Activated effector memory CD4-positive, alpha-beta T cell treated with anti-CD3 and anti-CD28 coated beads, Interleukin-2, amount 50 U/mL, for 16 hours (primary cell): ENCODE data around the gene CASP5.
"Not testable (repeated sequence)": the region's sequence is repeated elsewhere in the genome, so short reads cannot be mapped to it uniquely, and the experiment has no call there.

Experiments
- DNase-seq: peaks from one replicate; pipeline ENCODE4 v3.0.0-alpha.2; 2020

The CASP5 gene

DNA sequence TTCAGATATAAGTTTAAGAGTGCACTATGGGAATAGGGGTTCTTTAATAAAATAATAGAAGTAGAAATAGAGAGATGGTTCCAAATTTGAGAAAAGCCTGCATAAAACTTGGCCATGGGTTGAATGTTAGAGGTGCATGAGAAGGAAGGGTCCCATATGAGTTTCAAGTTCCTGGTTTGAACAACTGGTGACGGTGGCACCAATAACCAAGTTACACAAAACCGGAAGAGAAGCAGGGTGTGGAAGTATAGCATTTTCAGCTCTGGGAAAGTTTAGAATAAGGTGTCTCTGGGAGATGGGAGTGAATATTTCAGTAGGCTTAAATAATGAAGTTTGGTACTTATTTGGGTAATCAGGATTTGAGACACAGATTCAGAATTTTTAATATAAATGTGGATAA is 9.5 kb upstream of the CASP5 start:
- DNase-seq = no peak

DNA sequence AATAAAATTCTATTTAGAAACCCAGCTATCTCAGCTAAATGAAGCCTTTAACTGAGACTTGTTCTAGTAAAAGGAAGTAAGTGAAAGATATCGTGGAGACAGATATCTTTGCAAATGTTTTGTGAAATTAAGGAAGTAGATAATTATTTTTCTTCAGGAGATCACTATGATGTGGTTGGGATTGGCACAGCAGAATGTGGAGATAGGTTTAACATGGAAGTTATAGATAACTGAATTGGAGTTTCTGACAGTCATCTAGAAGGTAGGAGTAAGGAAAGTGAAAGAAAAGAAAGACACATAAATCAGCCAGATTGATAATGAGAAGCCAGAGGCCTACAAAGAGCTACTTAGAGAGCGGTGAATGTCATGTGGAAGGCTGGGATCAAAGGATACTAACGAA is 4.7 kb upstream of the CASP5 start:
- DNase-seq = no peak

DNA sequence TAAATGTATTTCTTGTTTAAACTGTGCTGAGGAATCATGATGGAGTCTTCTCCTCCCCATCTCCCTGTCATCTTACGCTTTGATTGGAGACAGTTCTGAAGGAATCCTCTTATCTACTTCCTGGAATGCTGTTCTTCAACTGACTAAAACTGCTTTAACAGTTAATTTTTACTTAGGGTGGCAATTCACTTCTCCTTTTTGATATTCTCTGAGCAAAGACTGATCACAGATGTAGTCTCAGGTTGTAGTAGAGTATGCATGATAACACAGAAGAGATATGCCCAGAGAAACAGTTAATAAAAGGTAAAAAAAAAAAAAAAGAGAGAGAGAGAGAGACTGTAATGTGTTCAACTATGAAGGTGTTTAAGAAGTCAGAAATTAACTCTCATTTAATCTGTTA is 1.4 kb upstream of the CASP5 start:
- no peak for DNase-seq

DNA sequence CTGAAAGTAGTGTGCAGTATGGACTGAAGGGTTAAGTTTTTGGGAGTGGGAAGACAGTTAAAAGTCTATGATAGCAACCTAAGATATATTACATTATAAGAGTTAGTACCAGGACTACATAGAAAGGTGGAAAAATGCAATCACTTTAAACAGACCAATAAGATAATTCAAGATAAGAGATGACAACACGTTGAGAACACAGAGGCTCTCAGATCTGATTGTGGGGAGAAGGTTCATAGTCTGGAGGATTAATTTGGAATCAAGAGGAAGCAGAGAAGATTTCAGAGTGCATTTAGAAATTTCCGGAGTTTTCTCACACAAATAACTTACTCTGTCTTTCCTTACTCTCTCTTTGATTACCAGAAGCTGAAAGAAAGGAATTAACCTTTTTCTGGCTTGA is 441 bp downstream of the CASP5 start:
- no peak for DNase-seq

DNA sequence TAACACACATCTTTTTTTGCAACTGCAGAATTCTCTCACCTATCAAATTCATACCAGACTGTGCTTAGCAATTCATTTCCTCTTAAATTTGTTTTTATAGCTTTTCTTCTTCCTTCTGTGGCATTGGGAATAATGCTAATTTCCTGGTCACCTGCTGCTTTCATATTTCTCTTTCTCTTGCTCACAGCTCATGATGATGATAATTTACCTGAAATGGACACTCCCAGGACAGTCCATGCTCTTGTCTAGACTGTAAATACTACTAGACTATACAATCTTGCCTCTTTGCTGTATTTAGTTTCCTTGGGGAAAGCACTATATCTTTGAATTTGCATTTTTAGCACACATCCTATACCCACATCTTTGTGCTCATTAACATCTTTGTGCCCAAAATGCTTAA is 15.5 kb downstream of the CASP5 start:
- no peak for DNase-seq

DNA sequence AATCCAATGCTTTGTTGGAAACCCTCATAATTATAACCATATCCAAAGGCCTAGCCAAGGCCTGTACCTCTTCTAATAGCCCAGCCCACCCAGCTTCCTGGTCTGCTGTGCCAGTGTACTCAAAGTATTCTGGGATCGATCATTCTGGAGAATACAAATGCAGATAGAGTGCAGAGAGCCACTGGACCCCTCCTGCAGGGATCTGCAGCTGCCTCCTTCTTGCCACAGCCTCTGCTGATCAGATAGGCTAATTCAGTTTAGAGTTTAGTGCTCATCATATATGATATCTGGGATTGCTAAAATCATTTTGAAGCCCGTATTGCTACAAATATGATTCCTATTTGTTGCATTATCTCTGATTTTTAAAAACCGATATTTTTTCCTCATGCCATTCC is 17.5 kb downstream of the CASP5 start:
- DNase-seq = no peak

DNA sequence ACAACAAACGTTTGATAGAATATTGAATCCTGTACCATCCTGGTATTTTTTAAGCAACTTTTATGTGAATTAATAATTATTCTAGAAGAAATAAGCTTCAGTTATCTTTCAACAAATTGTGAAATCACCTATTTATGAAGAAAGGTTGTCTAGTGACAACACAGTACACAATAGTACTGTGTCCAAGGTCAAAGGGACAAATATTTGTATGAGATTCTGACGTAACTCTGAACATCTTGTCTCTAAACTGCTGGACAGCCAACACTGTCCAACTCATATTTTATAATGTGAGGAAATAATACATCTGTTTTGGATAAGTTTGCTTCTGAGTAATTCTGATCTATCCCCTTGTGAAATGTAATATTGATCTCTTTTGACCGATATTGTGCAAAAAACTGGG is 18.9 kb downstream of the CASP5 start:
- DNase-seq = no peak

DNA sequence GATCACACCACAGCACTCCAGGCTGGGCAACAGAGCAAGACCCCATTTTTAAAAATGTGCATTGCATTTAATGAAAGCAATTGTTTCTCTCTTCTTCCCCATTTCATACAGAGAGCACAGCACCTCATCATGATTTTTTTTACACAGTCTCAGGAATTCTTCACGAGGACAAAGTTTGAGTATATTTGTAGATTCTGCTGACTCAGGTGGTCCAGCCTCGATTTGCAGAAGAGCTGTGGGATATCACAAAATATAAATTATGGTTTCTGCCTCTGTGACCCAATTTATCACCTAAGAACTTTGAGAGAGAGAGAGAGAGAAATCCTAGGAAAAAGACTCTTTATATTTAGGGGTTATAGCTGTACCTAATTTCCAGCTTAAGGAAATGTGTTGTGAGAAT is 19.8 kb downstream of the CASP5 start:
- DNase-seq = no peak

DNA sequence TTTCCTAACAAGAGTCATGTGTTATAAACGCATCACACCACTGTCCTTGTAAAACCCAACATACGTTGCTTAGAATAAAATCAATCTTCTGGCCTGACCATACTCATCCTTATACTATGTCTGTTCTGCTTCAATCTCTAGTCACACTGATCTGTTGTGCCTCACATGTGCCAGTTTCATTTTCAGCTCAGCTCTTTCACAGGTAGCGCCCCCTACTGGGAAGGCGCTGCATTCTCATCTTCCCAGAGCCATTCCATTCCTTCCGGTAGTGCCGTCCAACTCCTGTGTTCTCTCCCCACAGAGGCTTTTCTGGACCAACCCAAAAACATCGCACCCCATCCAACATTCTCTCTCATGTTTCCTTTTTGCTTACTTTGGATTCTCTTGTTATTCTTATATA is 22.2 kb downstream of the CASP5 start:
- DNase-seq = peak; percentile 83

DNA sequence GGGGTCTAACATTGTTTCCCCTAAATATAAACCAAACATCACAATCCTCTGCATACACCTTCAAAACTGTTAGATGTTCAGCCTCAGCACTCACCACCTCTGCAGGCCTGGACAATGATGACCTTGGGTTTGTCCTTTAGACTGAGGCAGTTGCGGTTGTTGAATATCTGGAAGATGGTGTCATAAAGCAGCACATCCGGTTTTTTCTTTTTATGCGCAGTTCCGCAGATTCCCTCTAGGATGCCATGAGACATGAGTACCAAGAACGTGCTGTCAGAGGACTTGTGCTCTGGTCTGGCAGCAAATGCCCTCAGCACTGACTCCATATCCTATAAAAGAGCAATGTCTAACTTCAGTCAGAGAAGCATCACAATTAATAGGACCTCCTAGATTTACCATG is 22.8 kb downstream of the CASP5 start:
- no peak for DNase-seq

DNA sequence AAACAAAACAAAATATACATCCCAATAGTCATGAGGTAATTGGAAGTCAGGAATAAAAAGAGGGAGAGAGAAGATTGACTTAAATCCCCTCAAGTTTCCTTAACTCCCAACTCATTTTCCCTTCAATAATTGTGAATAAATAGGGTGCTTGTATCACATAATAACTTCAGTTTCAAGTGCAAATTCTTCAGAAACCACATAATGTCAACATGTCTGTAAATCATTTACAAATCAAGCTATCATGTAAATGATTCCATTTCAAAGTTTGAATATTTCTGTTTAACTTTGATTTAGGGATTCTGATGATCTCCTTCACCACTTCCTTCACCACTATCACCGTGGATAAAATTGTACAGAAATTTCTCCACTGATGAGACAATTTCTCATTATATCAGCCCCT is 23.2 kb downstream of the CASP5 start:
- DNase-seq = no peak

DNA sequence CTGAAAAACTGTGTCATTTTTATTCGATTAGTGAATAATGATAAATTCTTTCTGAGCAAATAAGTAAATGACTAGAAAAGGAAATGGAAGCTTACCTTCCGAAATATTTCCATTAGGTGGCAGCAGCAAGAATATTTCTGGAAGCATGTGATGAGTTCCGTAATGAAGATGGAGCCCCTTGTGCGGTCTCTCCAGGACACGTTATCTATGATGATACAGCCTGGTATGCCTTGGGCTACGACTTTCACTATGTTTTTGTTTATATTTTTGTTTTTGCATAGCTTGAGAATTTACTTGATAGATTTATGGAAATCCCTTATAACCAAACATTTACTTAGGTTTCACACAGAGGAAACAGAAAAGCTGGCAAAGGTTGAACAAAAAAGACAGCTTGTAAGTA is 25.7 kb downstream of the CASP5 start:
- DNase-seq = no peak

DNA sequence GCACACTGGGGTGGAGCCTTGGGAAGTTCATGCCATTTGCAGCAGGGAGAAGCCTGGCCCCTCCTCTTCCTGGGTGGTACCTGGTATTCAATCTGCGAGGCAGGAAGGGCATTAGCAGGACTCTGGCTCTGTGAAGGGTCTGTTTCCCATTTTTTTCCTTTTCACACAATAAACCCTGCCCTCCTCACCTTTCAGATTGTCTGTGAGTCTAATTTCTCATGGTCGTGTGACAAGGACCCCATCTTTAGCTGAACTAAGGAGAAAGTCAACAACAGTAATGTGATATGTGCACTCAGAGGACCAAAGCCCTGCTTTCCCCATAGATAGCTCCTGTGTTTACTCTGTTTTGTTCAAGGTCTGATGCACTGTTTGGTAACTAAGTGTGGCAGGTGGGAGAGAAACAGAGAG is 28.0 kb downstream of the CASP5 start:
- no peak for DNase-seq

DNA sequence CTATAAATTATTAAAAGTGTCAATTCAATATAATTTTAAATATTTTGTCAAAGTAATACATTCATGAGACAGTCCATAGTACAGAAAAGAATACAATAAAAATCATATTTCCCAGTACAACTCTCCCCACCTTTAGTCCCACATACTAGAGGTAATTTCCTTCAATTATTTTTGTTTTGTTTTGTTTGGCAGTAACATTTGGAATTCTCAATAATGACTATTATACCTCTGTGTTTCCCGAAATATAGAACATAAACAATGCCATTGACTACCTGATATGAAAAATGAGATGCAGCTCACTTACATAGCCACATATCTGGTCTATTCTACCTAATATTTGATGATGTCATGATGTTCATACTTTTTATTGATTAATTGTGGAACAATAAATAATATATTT is 30.2 kb downstream of the CASP5 start:
- no peak for DNase-seq

DNA sequence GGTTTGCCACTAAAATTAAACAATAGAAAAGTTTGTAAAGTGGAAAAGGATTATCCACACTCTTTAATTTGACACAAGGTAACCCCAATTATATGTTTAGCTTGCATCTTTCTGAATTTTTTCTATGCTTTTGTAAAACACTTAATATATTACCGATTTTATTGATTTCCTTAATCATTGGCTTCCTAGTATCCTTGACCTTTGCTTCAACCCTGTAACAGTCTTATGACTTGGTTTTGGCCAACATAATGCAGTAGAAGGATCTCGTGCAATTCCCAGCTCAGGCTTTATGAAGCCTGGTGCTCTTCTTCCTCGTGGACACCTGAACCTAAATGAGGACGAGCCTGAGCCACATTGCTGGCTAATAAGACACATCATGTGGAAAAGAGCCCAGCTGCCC is 31.0 kb downstream of the CASP5 start:
- DNase-seq = no peak

DNA sequence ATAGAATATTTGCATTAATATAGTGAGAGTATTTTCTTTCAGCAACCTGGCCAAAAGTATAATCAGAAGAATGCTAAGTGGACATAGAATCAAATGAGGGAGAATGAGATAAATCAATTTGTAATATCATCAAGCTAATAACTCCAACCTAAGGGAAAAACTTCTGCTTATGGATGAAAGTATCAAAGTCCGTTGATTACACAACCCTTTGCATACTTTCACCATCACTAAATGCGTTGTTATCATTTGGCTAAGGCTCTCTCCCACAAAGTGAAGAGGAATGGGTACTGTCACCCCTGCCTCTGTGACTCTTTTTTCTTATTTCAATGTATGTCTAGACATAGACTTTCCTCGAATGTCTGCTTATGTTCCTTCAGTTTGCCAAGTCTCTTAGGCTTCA is 38.2 kb downstream of the CASP5 start:
- no peak for DNase-seq

DNA sequence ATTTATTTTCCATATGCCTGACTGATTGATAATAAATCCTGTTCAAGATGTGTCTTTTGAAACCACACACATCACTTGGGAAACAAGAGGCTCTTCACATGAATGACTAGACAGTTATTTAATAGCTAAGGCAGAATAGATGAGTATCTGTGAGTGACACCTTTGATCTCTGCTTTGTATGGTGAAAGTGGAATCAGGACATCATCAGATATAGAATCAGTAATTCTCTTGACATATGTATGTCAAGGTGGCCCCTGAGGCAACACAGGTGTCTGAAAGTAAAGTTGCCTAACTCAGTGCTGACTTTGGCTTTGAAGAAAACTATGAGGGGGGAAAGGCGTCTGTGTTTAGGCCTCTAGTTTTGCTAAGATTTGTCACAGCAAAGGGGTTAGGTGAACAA is 43.1 kb downstream of the CASP5 start:
- no peak for DNase-seq

DNA sequence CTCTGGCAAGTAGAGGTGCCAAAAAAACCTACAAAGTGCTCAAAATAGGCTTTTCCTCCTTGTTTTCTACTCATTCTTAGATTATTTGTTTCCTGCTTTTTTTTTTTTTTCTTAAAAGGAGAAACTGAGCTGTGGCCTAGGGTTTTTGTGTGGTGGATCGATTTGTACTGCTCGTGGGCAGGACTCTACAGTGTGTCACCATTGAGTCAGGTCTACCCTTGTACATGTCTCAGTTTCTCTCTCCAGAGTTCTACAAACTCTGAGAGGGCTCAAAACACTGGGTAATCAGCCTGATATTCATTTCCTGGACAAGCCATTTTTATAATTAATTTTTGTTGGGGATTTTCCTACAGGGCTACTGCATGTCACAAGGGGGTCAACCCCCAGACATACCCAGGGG is 49.4 kb downstream of the CASP5 start:
- DNase-seq = no peak

DNA sequence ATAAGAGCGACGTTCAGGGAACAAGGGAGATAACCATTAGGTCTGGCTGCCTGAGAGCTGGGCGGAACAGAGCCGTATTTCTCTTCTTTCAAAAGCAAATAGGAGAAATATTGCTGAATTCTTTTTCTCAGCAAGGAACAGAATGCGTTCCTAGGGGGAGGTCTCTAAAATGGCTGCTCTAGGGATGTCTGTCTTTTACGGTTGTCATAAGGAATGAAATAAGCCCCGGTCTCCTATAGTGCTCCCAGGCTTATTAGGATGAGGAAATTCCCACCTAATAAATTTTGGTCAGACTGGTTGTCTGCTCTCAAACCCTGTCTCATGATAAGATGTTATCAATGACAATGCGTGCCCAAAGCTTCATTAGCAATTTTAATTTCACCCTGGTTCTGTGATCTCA is 50.0 kb downstream of the CASP5 start:
- not testable (repeated sequence) for DNase-seq

DNA sequence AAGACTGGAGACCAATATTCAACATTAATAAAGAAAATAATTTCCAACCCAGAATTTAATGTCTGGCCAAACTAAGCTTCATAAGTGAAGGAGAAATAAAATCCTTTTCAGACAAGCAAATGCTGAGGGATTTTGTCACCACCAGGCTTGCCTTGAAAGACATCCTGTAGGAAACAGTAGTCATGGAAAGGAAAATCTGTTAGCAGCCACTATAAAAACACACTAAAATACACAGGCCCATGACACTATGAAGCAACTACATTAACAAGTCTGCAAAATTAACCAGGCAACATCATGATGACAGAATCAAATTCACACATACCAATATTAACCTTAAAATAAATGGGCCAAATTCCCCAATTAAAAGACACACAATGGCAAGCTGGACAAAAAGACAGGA is 52.2 kb downstream of the CASP5 start:
- no peak for DNase-seq

DNA sequence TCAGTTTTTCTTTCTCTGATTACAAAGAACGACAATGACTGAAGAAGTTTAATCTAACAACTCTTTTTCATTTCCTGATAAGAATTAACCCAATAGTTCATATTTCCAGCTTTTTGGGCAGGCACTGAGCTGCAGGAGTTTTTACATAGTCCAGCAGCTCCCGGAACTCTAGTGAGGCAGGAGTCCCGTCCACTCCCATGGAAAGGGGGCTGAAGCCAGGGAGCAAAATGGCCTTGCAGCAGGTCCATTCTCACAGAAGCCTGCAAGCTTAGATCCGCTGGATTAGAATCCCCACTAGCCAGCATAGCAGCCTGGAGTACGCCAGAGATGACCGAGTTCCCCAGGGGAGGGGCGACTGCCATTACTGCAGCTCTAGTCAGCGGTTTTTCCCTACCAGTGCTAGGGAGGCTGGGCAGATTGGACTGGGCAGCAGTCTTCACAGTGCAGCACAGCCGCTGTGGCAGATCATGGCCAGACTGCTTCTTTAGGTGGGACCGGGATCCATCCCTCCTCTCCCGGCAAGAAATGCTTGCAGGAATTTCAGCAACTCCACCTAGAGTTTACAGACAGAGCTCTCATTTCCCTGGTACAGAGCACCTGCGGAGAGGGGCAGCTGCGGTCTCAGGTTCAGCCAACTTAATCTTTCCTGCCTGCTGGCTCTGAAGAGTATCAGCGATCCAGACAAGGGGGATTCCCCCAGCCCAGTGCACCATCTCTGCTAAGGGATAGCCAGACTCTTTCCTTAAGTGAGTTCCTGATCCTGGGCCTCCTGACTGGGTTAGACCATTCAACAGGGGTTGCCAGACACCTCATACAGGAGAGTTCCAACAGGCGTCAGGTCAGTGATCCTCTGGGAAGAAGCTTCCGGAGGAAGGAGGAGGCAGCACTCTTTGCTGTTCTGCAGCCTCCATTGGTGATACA is 53.9 kb downstream of the CASP5 start:
- no peak for DNase-seq

DNA sequence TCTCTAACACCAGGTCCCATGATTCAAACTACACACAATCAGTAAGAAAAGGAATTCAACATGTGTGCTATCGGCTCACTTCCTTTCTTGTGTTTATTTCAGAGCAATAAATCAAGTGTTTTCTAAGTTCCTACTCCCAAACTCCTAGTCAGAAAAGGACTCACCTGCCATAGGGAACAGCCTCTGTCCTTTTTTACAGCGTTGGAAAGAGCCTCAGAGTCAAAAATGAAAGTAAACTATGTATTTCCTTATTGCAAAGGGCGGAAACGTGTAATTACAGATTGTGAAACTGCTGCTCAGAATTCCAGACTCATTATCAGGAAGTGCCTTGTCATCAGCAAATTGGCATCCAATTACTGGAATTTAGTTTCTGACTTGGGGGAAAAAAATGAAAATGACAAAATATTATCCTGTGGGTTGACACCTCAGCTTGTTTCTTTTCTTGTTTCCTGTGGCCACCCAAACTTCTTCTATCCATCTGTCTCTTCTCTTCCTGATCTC is 54.6 kb downstream of the CASP5 start, which contains the start of gene CASP4:
Gene CASP4 (minus strand): TSS at position 220 of the 501 bp plus-strand sequence. CDS start 49 bp downstream, at position 171.
- no peak for DNase-seq

DNA sequence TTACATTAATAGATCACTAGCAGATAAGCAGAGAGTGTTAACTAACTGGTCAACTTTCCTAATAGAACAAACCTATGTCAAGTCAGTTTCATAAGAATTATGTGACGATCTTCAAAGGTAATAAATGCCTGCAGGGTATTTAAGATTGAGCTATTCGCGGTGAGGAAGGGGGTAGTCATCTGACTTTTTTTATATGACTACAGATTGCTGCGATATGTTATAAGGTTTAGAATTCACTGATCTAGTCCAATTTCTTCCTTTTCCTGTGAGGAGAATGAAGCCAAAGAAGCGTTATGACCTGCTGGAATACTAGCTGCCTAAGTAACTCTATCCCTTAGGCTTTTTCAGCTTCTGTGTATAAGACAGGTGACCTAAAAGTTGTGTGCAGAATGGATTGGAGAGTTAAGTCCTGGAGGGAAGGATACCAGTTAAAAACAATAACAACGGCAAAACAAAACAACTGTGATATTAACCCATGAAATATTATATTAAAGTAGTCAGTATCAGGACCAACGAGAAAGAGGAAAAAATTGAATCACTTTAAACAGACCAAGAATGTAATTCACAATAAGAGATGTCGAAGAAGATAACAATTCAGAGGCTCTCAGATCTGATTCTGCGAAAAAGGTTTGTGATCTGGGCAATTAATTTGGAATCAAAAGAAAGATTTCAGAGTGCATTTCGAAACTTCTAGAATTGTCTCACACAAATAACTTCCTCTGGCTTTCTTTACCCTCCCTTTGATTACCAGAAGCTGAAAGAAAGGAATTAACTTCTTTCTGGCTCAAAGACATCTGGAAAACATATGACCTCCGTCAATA is 55.2 kb downstream of the CASP5 start:
- no peak for DNase-seq

DNA sequence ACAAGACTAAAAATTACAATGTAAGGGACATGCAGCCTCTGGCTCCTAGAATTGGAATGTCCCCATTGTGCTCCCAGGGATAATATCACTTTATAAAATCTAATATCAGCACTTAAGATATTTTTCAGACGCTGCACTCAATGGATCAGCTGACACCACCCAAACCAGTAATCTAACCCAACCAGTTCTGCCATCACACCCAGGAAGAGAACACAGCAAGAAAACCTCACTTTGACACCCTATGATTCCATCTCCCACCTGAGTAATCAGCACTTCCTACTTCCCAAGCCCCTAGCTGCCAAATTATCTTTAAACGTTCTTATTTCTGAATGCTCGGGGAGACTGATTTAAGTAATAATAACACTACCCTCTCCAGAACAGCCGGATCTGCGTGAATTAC is 57.2 kb downstream of the CASP5 start:
- no peak for DNase-seq
